ENCODE measurements around the gene SSBP2.

DNA sequence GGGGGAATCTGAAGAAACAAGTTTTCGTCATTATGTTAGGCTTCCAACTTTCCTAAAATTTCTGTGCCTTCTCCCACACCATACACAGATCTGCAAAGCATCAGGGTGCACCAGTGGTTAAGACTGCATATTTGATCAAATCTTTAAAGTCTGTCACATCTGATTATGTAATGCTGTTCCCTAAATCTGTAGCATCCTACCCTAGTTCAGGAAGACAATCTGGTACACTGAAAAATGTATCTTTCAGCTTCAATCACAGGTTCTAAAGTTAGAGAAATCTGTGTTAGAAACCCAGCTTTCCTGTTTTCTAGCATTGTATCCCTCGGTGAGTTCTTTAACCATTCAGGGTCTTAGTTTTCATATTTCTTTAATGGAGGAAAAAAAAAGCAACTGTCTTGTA lies 3.9 kb downstream of the SSBP2 start:
- TF ChIP-seq POLR2A (IDR thresholded peaks at IDR 0.05) = no peak
- TF ChIP-seq, protein P1, sequence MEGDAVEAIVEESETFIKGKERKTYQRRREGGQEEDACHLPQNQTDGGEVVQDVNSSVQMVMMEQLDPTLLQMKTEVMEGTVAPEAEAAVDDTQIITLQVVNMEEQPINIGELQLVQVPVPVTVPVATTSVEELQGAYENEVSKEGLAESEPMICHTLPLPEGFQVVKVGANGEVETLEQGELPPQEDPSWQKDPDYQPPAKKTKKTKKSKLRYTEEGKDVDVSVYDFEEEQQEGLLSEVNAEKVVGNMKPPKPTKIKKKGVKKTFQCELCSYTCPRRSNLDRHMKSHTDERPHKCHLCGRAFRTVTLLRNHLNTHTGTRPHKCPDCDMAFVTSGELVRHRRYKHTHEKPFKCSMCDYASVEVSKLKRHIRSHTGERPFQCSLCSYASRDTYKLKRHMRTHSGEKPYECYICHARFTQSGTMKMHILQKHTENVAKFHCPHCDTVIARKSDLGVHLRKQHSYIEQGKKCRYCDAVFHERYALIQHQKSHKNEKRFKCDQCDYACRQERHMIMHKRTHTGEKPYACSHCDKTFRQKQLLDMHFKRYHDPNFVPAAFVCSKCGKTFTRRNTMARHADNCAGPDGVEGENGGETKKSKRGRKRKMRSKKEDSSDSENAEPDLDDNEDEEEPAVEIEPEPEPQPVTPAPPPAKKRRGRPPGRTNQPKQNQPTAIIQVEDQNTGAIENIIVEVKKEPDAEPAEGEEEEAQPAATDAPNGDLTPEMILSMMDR (IDR thresholded peaks at IDR 0.05) = no peak
